ENCODE data around the gene BRINP3.

GRCh38 chr1:190129366-190129765, 348.3 kb downstream of the BRINP3 start:
- TF ChIP-seq, protein P1, sequence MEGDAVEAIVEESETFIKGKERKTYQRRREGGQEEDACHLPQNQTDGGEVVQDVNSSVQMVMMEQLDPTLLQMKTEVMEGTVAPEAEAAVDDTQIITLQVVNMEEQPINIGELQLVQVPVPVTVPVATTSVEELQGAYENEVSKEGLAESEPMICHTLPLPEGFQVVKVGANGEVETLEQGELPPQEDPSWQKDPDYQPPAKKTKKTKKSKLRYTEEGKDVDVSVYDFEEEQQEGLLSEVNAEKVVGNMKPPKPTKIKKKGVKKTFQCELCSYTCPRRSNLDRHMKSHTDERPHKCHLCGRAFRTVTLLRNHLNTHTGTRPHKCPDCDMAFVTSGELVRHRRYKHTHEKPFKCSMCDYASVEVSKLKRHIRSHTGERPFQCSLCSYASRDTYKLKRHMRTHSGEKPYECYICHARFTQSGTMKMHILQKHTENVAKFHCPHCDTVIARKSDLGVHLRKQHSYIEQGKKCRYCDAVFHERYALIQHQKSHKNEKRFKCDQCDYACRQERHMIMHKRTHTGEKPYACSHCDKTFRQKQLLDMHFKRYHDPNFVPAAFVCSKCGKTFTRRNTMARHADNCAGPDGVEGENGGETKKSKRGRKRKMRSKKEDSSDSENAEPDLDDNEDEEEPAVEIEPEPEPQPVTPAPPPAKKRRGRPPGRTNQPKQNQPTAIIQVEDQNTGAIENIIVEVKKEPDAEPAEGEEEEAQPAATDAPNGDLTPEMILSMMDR (IDR thresholded peaks at IDR 0.05): no peak
- TF ChIP-seq POLR2AphosphoS5 (IDR thresholded peaks at IDR 0.05) (no peak), POLR2A (IDR thresholded peaks at IDR 0.05) (no peak)
